Measurements from ENCODE around the gene TUBB.

The TUBB gene

DNA sequence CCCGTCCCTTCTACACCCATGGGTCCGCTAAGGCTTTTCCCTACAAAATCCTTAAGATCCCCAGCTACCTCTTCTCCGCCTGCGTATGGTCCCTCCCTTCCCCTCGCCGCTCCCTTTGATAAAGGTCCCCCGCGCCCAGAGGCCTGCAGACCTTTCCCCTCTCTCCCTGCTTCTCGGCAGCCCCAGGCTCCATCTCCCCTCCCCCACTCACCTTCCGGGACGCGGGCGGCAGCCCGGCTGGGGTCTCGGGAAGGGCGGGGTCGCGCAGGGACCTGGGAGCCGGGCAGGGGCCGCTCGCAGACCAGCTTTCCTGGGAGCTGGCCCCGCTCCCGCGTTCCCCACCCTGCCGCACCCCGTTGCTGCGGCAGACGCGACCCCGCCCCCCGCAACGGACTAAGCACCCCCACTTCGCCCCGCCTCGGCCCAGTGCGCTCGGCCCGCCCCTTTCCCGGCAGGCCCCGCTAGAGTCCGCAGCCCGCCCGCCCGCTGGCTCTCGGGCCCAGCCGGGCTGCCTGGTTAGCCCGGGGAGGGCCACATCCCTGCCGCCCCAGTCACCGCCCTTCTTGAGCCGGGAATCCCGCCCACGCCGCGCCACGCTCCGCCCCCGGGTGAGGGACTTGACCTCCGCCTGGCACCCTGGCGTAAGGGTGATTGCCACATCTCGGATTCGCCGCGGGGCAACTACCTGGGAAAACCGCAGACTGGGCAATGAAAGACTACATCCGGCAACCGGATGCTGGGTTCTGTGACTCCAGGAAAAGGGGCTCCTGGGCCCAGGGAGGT is 22.4 kb downstream of the TUBB start, which contains the start of gene FLOT1 (continued):
- TF ChIP-seq, protein P1, sequence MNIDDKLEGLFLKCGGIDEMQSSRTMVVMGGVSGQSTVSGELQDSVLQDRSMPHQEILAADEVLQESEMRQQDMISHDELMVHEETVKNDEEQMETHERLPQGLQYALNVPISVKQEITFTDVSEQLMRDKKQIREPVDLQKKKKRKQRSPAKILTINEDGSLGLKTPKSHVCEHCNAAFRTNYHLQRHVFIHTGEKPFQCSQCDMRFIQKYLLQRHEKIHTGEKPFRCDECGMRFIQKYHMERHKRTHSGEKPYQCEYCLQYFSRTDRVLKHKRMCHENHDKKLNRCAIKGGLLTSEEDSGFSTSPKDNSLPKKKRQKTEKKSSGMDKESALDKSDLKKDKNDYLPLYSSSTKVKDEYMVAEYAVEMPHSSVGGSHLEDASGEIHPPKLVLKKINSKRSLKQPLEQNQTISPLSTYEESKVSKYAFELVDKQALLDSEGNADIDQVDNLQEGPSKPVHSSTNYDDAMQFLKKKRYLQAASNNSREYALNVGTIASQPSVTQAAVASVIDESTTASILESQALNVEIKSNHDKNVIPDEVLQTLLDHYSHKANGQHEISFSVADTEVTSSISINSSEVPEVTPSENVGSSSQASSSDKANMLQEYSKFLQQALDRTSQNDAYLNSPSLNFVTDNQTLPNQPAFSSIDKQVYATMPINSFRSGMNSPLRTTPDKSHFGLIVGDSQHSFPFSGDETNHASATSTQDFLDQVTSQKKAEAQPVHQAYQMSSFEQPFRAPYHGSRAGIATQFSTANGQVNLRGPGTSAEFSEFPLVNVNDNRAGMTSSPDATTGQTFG (tag by site-specific recombination; IDR thresholded peaks at IDR 0.05; ENCODE audit: borderline replicate concordance), result no peak
- TF ChIP-seq ZFP69B (tag by site-specific recombination; IDR thresholded peaks at IDR 0.05), result no peak; the same call in 1 of the 2 replicates
- peak; percentile 83 for TF ChIP-seq FEZF1 (tag by site-specific recombination; IDR thresholded peaks at IDR 0.05)
- peak; percentile 92 for TF ChIP-seq SP2 (tag by site-specific recombination; IDR thresholded peaks at IDR 0.05)
- TF ChIP-seq SP7 (tag by site-specific recombination; IDR thresholded peaks at IDR 0.05), result peak; percentile 96
- TF ChIP-seq ZSCAN5A (tag by site-specific recombination; IDR thresholded peaks at IDR 0.05), result peak; percentile 18; the same call in 1 of the 2 replicates

DNA sequence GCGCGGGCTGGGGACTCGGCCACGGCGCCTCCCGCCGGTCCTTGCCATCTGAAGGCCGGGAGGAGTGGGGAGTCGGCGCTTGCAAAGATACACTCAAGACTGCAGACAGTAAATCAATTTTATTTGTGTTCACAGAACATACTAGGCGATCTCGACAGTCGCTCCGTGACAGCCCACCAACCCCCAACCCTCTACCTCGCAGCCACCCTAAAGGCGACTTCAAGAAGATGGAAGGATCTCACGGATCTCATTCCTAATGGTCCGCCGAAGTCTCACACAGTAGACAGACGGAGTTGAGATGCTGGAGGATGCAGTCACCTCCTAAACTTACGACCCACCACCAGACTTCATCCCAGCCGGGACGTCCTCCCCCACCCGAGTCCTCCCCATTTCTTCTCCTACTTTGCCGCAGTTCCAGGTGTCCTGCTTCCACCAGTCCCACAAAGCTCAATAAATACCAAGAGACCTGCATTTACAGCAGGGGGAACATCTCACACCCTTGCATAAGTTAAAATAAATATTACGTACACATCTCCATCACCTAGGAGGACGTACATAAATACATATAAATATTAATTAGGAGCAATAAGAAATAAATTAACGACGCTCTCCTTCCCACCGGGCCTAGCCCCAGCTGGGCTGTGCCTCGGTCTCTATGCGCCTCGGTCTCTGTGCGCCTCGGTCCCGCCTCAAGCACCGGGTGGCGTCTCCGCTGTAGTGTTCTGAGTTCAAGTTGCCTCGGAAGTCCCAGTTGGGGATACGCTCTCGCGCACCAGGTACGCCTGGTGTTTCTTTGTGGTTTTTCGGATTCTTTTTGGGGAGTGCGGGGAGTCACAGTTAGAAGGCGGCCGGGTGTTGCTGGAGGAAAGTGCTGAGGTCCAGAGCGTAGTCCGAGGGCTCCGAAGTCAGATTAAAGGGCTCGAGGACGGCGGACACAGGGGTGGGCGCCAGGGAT is 23.2 kb downstream of the TUBB start:
- peak overlapping the region; percentile 67 for H3K4me3 ChIP-seq (ENCODE audit: low read depth, low read length)
- POLR2A ChIA-PET, result interaction anchor here (0.5 to 4.0 kb wide), 28 partner anchors 9 to 177 kb away, joined by 3 to 84 read pairs (median 6); partner anchors contain the start of genes MDC1, TUBB and VARS2
- H3K9me3 ChIP-seq (ENCODE audit: control insufficient read depth, insufficient read depth, low read depth, low read length), result no peaks in the 10 kb centered on the region
- peaks cover 18 to 31% of the 10 kb centered on the region in 2 experiments; a peak in 2 of 3 replicates for H3K36me3 ChIP-seq (ENCODE audit: control insufficient read depth in 2 of 2, insufficient read depth in 1 of 2, low read length in 2 of 2)
- H3K27ac ChIP-seq (ENCODE audit: extremely low read depth, low read depth, low read length), result peak overlapping the region; percentile 94
- 0 out of 2 replicates have a peak, but pooled peaks cover under 1% of the 10 kb centered on the region for H3K4me1 ChIP-seq (ENCODE audit: control insufficient read depth, insufficient read depth, low read length)
- CTCF ChIA-PET, result interaction anchor here (0.5 to 2.7 kb wide), 15 partner anchors 9 to 359 kb away, joined by 3 to 20 read pairs (median 4); partner anchors contain the start of gene MDC1
- no peak; the same call in 1 of the 2 replicates for TF ChIP-seq ZNF654 (tag by site-specific recombination; IDR thresholded peaks at IDR 0.05; ENCODE audit: low read depth)
- TF ChIP-seq ZNF274 (IDR thresholded peaks at IDR 0.05; ENCODE audit: low read length), result no peak
- TF ChIP-seq ZNF274 (tag by site-specific recombination; IDR thresholded peaks at IDR 0.05; ENCODE audit: borderline replicate concordance), result no peak
- TF ChIP-seq ZNF138 (tag by site-specific recombination; IDR thresholded peaks at IDR 0.05; ENCODE audit: borderline replicate concordance), result no peak
- no peak for TF ChIP-seq ZNF621 (tag by site-specific recombination; IDR thresholded peaks at IDR 0.05)
- TF ChIP-seq EGR2 (tag by site-specific recombination; IDR thresholded peaks at IDR 0.05; ENCODE audit: low read depth), result no peak
- TF ChIP-seq, protein P2, sequence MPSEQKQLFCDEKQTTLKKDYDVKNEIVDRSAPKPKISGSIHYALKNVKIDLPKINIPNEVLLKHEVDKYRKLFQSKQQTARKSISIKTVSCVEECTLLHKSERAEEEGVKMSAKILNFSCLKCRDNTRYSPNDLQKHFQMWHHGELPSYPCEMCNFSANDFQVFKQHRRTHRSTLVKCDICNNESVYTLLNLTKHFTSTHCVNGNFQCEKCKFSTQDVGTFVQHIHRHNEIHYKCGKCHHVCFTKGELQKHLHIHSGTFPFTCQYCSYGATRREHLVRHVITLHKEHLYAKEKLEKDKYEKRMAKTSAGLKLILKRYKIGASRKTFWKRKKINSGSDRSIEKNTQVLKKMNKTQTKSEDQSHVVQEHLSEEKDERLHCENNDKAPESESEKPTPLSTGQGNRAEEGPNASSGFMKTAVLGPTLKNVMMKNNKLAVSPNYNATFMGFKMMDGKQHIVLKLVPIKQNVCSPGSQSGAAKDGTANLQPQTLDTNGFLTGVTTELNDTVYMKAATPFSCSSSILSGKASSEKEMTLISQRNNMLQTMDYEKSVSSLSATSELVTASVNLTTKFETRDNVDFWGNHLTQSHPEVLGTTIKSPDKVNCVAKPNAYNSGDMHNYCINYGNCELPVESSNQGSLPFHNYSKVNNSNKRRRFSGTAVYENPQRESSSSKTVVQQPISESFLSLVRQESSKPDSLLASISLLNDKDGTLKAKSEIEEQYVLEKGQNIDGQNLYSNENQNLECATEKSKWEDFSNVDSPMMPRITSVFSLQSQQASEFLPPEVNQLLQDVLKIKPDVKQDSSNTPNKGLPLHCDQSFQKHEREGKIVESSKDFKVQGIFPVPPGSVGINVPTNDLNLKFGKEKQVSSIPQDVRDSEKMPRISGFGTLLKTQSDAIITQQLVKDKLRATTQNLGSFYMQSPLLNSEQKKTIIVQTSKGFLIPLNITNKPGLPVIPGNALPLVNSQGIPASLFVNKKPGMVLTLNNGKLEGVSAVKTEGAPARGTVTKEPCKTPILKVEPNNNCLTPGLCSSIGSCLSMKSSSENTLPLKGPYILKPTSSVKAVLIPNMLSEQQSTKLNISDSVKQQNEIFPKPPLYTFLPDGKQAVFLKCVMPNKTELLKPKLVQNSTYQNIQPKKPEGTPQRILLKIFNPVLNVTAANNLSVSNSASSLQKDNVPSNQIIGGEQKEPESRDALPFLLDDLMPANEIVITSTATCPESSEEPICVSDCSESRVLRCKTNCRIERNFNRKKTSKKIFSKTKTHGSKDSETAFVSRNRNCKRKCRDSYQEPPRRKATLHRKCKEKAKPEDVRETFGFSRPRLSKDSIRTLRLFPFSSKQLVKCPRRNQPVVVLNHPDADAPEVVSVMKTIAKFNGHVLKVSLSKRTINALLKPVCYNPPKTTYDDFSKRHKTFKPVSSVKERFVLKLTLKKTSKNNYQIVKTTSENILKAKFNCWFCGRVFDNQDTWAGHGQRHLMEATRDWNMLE (tag by site-specific recombination; conservative IDR thresholded peaks at IDR 0.05; ENCODE audit: low read depth), result no peak
- no peak for TF ChIP-seq ZNF837 (tag by site-specific recombination; IDR thresholded peaks at IDR 0.05)
- TF ChIP-seq ZNF600 (tag by site-specific recombination; IDR thresholded peaks at IDR 0.05), result peak; percentile 16; the same call in 1 of the 2 replicates
- no peak for TF ChIP-seq WT1 (tag by site-specific recombination; IDR thresholded peaks at IDR 0.05)
- TF ChIP-seq FEZF1 (tag by site-specific recombination; IDR thresholded peaks at IDR 0.05), result no peak
- no peak for TF ChIP-seq HOXD13 (CRISPR knock-in tag; IDR thresholded peaks at IDR 0.05; ENCODE audit: borderline replicate concordance)
- TF ChIP-seq, protein P3, sequence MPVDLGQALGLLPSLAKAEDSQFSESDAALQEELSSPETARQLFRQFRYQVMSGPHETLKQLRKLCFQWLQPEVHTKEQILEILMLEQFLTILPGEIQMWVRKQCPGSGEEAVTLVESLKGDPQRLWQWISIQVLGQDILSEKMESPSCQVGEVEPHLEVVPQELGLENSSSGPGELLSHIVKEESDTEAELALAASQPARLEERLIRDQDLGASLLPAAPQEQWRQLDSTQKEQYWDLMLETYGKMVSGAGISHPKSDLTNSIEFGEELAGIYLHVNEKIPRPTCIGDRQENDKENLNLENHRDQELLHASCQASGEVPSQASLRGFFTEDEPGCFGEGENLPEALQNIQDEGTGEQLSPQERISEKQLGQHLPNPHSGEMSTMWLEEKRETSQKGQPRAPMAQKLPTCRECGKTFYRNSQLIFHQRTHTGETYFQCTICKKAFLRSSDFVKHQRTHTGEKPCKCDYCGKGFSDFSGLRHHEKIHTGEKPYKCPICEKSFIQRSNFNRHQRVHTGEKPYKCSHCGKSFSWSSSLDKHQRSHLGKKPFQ (tag by site-specific recombination; IDR thresholded peaks at IDR 0.05), result no peak
- no peak for TF ChIP-seq CTCF (tag by site-specific recombination; IDR thresholded peaks at IDR 0.05)
- peak; percentile 29; the same call in 1 of the 2 replicates for TF ChIP-seq ZXDB (tag by site-specific recombination; IDR thresholded peaks at IDR 0.05)
- no peak for TF ChIP-seq ZNF623 (tag by site-specific recombination; IDR thresholded peaks at IDR 0.05)
